ENCODE data around the gene HRG. TPM values are rescaled to one million over a fixed set of nuclear protein-coding genes. Genes with fewer than 3 reads are reported as not detected.

The HRG gene
- total RNA-seq, 2 experiments from 2014 or later: not detected

- no peak for TF ChIP-seq EZH2phosphoT487 (IDR thresholded peaks at IDR 0.05; ENCODE audit: borderline replicate concordance, low read depth, low read length)
- TF ChIP-seq, protein P1, sequence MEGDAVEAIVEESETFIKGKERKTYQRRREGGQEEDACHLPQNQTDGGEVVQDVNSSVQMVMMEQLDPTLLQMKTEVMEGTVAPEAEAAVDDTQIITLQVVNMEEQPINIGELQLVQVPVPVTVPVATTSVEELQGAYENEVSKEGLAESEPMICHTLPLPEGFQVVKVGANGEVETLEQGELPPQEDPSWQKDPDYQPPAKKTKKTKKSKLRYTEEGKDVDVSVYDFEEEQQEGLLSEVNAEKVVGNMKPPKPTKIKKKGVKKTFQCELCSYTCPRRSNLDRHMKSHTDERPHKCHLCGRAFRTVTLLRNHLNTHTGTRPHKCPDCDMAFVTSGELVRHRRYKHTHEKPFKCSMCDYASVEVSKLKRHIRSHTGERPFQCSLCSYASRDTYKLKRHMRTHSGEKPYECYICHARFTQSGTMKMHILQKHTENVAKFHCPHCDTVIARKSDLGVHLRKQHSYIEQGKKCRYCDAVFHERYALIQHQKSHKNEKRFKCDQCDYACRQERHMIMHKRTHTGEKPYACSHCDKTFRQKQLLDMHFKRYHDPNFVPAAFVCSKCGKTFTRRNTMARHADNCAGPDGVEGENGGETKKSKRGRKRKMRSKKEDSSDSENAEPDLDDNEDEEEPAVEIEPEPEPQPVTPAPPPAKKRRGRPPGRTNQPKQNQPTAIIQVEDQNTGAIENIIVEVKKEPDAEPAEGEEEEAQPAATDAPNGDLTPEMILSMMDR (conservative IDR thresholded peaks at IDR 0.05; ENCODE audit: low read length): no peak
- no peak overlapping the region for H3K4me3 ChIP-seq (ENCODE audit: low read depth, low read length, poor library complexity, severe bottlenecking)
- ChIA-PET POLR2A (interaction anchor here (0.5 to 1.2 kb wide), 2 partner anchors 9 to 151 kb away, joined by 3 to 4 read pairs; no protein-coding TSS in a partner anchor), CTCF (ENCODE audit: unreplicated experiment) (no interaction called here)
- H3K4me1 ChIP-seq (ENCODE audit: insufficient read depth, low read length, poor library complexity, severe bottlenecking): peaks cover 22% of the 10 kb centered on the region
- H3K79me2 ChIP-seq (ENCODE audit: insufficient read depth, low read depth, low read length): no peaks in the 10 kb centered on the region
- no peak overlapping the region for H2AFZ ChIP-seq (ENCODE audit: low read length)
- no peak overlapping the region for H3K4me2 ChIP-seq (ENCODE audit: low read length)
- BruUV-seq (replicated peaks): no TSS peak
- no peaks in the 10 kb centered on the region for H3K36me3 ChIP-seq (ENCODE audit: insufficient read depth, low read length)
- no peak for DNase-seq (ENCODE audit: low spot score)
- intact Hi-C loops (cut with micrococcal nuclease; ENCODE audit: unreplicated experiment): no loop called here
- H3K9me2 ChIP-seq (ENCODE audit: insufficient read depth, low read length): no peaks in the 10 kb centered on the region
- no peaks in the 10 kb centered on the region for H4K20me1 ChIP-seq (ENCODE audit: insufficient read depth, low read length)
- peaks cover 7% of the 10 kb centered on the region; the same call in 1 of the 2 replicates for H3K9me3 ChIP-seq (ENCODE audit: low read length)
- H3K27ac ChIP-seq (ENCODE audit: low read depth, low read length, poor library complexity, severe bottlenecking): no peak overlapping the region
These were observed 24.9 kb upstream of the HRG start for GRCh38 chr3:186640929-186641328.

DNA sequence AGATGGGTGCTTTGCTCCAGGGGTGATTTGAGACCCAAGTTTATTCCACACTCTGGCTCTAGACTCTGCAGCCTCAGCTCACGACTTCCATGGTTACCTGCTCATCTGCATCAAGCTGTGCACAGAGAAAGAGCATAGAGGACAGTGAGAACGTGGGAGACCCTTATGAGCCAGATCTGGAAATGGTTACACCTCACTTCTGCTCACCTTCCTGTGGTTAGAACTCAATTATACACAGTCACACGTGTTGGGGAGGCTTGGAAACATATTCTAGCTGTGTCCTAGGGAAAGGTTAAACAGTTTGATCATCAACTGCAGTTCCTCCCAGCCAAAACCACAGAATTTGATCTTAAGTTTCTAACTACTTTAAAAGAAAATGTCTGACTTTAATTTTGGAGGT lies 23.8 kb upstream of the HRG start:
- Histone ChIP-seq H3K9me2 (ENCODE audit: insufficient read depth, low read length) (no peaks in the 10 kb centered on the region), H2AFZ (ENCODE audit: low read length) (peak overlapping the region; percentile 48; the same call in 1 of the 2 replicates), H3K4me1 (ENCODE audit: insufficient read depth, low read length, poor library complexity, severe bottlenecking) (peaks cover 22% of the 10 kb centered on the region), H3K36me3 (ENCODE audit: insufficient read depth, low read length) (no peaks in the 10 kb centered on the region), H3K27ac (ENCODE audit: low read depth, low read length, poor library complexity, severe bottlenecking) (no peak overlapping the region), H4K20me1 (ENCODE audit: insufficient read depth, low read length) (no peaks in the 10 kb centered on the region), H3K4me3 (ENCODE audit: low read depth, low read length, poor library complexity, severe bottlenecking) (no peak overlapping the region), H3K4me2 (ENCODE audit: low read length) (peak overlapping the region; percentile 7; the same call in 1 of the 2 replicates), H3K79me2 (ENCODE audit: insufficient read depth, low read depth, low read length) (no peaks in the 10 kb centered on the region), H3K9me3 (ENCODE audit: low read length) (peaks cover 7% of the 10 kb centered on the region; the same call in 1 of the 2 replicates)
- intact Hi-C loops (cut with micrococcal nuclease; ENCODE audit: unreplicated experiment): no loop called here
- ChIA-PET POLR2A (interaction anchor here (0.7 kb wide), 2 partner anchors 16 to 64 kb away, joined by 3 read pairs; no protein-coding TSS in a partner anchor), CTCF (ENCODE audit: unreplicated experiment) (interaction anchor here (0.7 kb wide), 1 partner anchor 13 kb away, joined by 3 read pairs; no protein-coding TSS in a partner anchor)
- no peak for TF ChIP-seq EZH2phosphoT487 (IDR thresholded peaks at IDR 0.05; ENCODE audit: borderline replicate concordance, low read depth, low read length)
- TF ChIP-seq, protein P1 (conservative IDR thresholded peaks at IDR 0.05; ENCODE audit: low read length): no peak
- no TSS peak for BruUV-seq (replicated peaks)
- DNase-seq (ENCODE audit: low spot score): no peak

DNA sequence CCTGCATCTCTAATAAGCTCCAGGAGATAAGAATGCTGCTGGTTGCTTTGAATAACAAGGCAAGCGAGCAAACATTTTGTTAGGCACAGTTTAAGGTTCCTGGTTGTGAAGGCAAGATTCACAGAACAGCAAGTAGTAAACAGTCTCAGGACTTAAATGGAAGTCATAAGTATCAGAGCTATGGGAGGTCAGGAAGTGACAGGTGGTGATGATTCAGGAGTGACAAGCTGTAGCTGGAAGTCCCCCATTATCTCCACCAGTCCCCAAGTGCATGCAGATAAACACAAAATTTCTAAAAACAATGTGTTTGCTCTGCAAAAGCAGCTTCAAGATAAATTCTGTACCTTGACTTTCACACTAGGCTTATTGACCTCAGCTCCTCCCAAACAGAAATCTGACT lies 22.3 kb upstream of the HRG start:
- CTCF ChIA-PET (ENCODE audit: unreplicated experiment): interaction anchor here (1.4 kb wide), 1 partner anchor 11 kb away, joined by 3 read pairs; no protein-coding TSS in a partner anchor
- peak overlapping the region; percentile 48; the same call in 1 of the 2 replicates for H2AFZ ChIP-seq (ENCODE audit: low read length)
- BruUV-seq (replicated peaks): no TSS peak
- peaks cover 22% of the 10 kb centered on the region for H3K4me1 ChIP-seq (ENCODE audit: insufficient read depth, low read length, poor library complexity, severe bottlenecking)
- H3K4me3 ChIP-seq (ENCODE audit: low read depth, low read length, poor library complexity, severe bottlenecking): no peak overlapping the region
- no peaks in the 10 kb centered on the region for H3K79me2 ChIP-seq (ENCODE audit: insufficient read depth, low read depth, low read length)
- peak overlapping the region; percentile 18; the same call in 1 of the 2 replicates for H3K4me2 ChIP-seq (ENCODE audit: low read length)
- H3K36me3 ChIP-seq (ENCODE audit: insufficient read depth, low read length): no peaks in the 10 kb centered on the region
- no peak overlapping the region for H3K27ac ChIP-seq (ENCODE audit: low read depth, low read length, poor library complexity, severe bottlenecking)
- no peaks in the 10 kb centered on the region for H3K9me2 ChIP-seq (ENCODE audit: insufficient read depth, low read length)
- peaks cover 7% of the 10 kb centered on the region; the same call in 1 of the 2 replicates for H3K9me3 ChIP-seq (ENCODE audit: low read length)
- TF ChIP-seq, protein P1 (conservative IDR thresholded peaks at IDR 0.05; ENCODE audit: low read length): no peak
- no peak for TF ChIP-seq EZH2phosphoT487 (IDR thresholded peaks at IDR 0.05; ENCODE audit: borderline replicate concordance, low read depth, low read length)
- intact Hi-C loops (cut with micrococcal nuclease; ENCODE audit: unreplicated experiment): no loop called here
- H4K20me1 ChIP-seq (ENCODE audit: insufficient read depth, low read length): no peaks in the 10 kb centered on the region
- peak; percentile 33 for DNase-seq (ENCODE audit: low spot score)
- POLR2A ChIA-PET: interaction anchor here (0.6 to 1.6 kb wide), 5 partner anchors 9 to 421 kb away, joined by 3 to 5 read pairs (median 4); no protein-coding TSS in a partner anchor

Data from OCI-LY7 (cell line).